ENCODE measurements around the gene RPS24. TPM values are rescaled to one million over a fixed set of nuclear protein-coding genes. Genes with fewer than 3 reads are reported as not detected.
"Not testable (repeated sequence)": the region's sequence is repeated elsewhere in the genome, so short reads cannot be mapped to it uniquely, and the experiment has no call there.

RPS24 gene
- total and polyA plus RNA-seq, 2 experiments from 2014 or later: 2,362 to 3,638 TPM

- DNase-seq (ENCODE audit: low spot score) (no peak), ATAC-seq (no peak)
- H3K27ac Mint-ChIP-seq: no peak overlapping the region
- Histone ChIP-seq H3K36me3 (ENCODE audit: insufficient read depth) (no peaks in the 10 kb centered on the region; the same call in 1 of the 2 replicates), H3K9me2 (ENCODE audit: insufficient read depth) (0 out of 2 replicates have a peak, but pooled peaks cover 11% of the 10 kb centered on the region), H3K4me1 (ENCODE audit: insufficient read depth) (peaks cover 3% of the 10 kb centered on the region; the same call in 1 of the 2 replicates), H4K20me1 (replicated peaks; ENCODE audit: insufficient read depth) (no peaks in the 10 kb centered on the region), H3K4me2 (no peak overlapping the region), H3K79me2 (replicated peaks; ENCODE audit: insufficient read depth) (no peaks in the 10 kb centered on the region), H3K27ac (ENCODE audit: low read depth) (no peak overlapping the region), H3F3A (replicated peaks; ENCODE audit: low read depth) (no peaks in the 10 kb centered on the region), H3K4me3 (no peak overlapping the region), H2AFZ (no peak overlapping the region), H3K27me3 (ENCODE audit: insufficient read depth) (no peaks in the 10 kb centered on the region)
- H3K9me3 Mint-ChIP-seq: peaks cover 37% of the 10 kb centered on the region
- H3K36me3 Mint-ChIP-seq (ENCODE audit: low read depth): peaks cover 17% of the 10 kb centered on the region
- H3K4me3 Mint-ChIP-seq: no peak overlapping the region
- TF ChIP-seq EZH2 (IDR thresholded peaks at IDR 0.05; ENCODE audit: low read depth, unreplicated experiment) (no peak), JUNB (IDR thresholded peaks at IDR 0.05; ENCODE audit: unreplicated experiment) (no peak), STAT1 (IDR thresholded peaks at IDR 0.05; ENCODE audit: unreplicated experiment) (no peak), POLR2AphosphoS5 (IDR thresholded peaks at IDR 0.05; ENCODE audit: low read depth) (no peak)
- TF ChIP-seq, protein P1, sequence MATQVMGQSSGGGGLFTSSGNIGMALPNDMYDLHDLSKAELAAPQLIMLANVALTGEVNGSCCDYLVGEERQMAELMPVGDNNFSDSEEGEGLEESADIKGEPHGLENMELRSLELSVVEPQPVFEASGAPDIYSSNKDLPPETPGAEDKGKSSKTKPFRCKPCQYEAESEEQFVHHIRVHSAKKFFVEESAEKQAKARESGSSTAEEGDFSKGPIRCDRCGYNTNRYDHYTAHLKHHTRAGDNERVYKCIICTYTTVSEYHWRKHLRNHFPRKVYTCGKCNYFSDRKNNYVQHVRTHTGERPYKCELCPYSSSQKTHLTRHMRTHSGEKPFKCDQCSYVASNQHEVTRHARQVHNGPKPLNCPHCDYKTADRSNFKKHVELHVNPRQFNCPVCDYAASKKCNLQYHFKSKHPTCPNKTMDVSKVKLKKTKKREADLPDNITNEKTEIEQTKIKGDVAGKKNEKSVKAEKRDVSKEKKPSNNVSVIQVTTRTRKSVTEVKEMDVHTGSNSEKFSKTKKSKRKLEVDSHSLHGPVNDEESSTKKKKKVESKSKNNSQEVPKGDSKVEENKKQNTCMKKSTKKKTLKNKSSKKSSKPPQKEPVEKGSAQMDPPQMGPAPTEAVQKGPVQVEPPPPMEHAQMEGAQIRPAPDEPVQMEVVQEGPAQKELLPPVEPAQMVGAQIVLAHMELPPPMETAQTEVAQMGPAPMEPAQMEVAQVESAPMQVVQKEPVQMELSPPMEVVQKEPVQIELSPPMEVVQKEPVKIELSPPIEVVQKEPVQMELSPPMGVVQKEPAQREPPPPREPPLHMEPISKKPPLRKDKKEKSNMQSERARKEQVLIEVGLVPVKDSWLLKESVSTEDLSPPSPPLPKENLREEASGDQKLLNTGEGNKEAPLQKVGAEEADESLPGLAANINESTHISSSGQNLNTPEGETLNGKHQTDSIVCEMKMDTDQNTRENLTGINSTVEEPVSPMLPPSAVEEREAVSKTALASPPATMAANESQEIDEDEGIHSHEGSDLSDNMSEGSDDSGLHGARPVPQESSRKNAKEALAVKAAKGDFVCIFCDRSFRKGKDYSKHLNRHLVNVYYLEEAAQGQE (IDR thresholded peaks at IDR 0.05; ENCODE audit: unreplicated experiment): no peak
- H3K4me1 Mint-ChIP-seq: peaks cover 3% of the 10 kb centered on the region
- peaks cover 5% of the 10 kb centered on the region for H3K27me3 Mint-ChIP-seq (ENCODE audit: insufficient read depth, low read depth, poor library complexity)
Observed at GRCh38 chr10:78072504-78072903, 38.8 kb downstream of the RPS24 start.

GRCh38 chr10:78075806-78076205 lies 42.1 kb downstream of the RPS24 start:
- not testable (repeated sequence) for H3K4me2 ChIP-seq; H3K9me2 ChIP-seq (ENCODE audit: insufficient read depth); H3F3A ChIP-seq (replicated peaks; ENCODE audit: low read depth); DNase-seq (ENCODE audit: low spot score); H2AFZ ChIP-seq; H3K79me2 ChIP-seq (replicated peaks; ENCODE audit: insufficient read depth); H3K27me3 ChIP-seq (ENCODE audit: insufficient read depth); H3K27me3 Mint-ChIP-seq (ENCODE audit: insufficient read depth, low read depth, poor library complexity); ATAC-seq; H3K27ac Mint-ChIP-seq; H3K4me1 ChIP-seq (ENCODE audit: insufficient read depth); H4K20me1 ChIP-seq (replicated peaks; ENCODE audit: insufficient read depth); H3K4me3 Mint-ChIP-seq; H3K27ac ChIP-seq (ENCODE audit: low read depth); H3K36me3 ChIP-seq (ENCODE audit: insufficient read depth); H3K4me3 ChIP-seq; H3K4me1 Mint-ChIP-seq
- Mint-ChIP-seq H3K36me3 (ENCODE audit: low read depth) (peaks cover 17% of the 10 kb centered on the region), H3K9me3 (peaks cover 38% of the 10 kb centered on the region)

GRCh38 chr10:78078539-78079330 lies 45.1 kb downstream of the RPS24 start:
- no peaks in the 10 kb centered on the region for H3F3A ChIP-seq (replicated peaks; ENCODE audit: low read depth)
- no peaks in the 10 kb centered on the region for H4K20me1 ChIP-seq (replicated peaks; ENCODE audit: insufficient read depth)
- no peak for ATAC-seq
- H3K36me3 ChIP-seq (ENCODE audit: insufficient read depth): no peaks in the 10 kb centered on the region; the same call in 1 of the 2 replicates
- H3K4me3 ChIP-seq: no peak overlapping the region
- DNase-seq (ENCODE audit: low spot score): no peak
- no peak overlapping the region for H3K27ac Mint-ChIP-seq
- H3K27me3 ChIP-seq (ENCODE audit: insufficient read depth): no peaks in the 10 kb centered on the region
- peaks cover 17% of the 10 kb centered on the region for H3K36me3 Mint-ChIP-seq (ENCODE audit: low read depth)
- H3K79me2 ChIP-seq (replicated peaks; ENCODE audit: insufficient read depth): no peaks in the 10 kb centered on the region
- H3K9me3 Mint-ChIP-seq: peaks cover 34% of the 10 kb centered on the region
- H3K4me3 Mint-ChIP-seq: no peak overlapping the region
- no peak overlapping the region for H2AFZ ChIP-seq
- H3K27me3 Mint-ChIP-seq (ENCODE audit: insufficient read depth, low read depth, poor library complexity): peaks cover 5% of the 10 kb centered on the region
- 0 out of 2 replicates have a peak, but pooled peaks cover 3% of the 10 kb centered on the region for H3K9me2 ChIP-seq (ENCODE audit: insufficient read depth)
- no peak overlapping the region for H3K27ac ChIP-seq (ENCODE audit: low read depth)
- no peak overlapping the region for H3K4me2 ChIP-seq
- no peaks in the 10 kb centered on the region for H3K4me1 ChIP-seq (ENCODE audit: insufficient read depth)
- no peaks in the 10 kb centered on the region for H3K4me1 Mint-ChIP-seq
- TF ChIP-seq STAT1 (IDR thresholded peaks at IDR 0.05; ENCODE audit: unreplicated experiment): no peak
- TF ChIP-seq CTCF (conservative IDR thresholded peaks at IDR 0.05; ENCODE audit: low read depth in 2 of 2): no peak
- no peak for TF ChIP-seq POLR2AphosphoS5 (IDR thresholded peaks at IDR 0.05; ENCODE audit: low read depth)
- TF ChIP-seq, protein P1 (IDR thresholded peaks at IDR 0.05; ENCODE audit: unreplicated experiment): no peak
- TF ChIP-seq JUNB (IDR thresholded peaks at IDR 0.05; ENCODE audit: unreplicated experiment): no peak
- no peak for TF ChIP-seq ZNF114 (CRISPR knock-in tag; IDR thresholded peaks at IDR 0.05)
